Measurements from ENCODE around the gene NECTIN1.

Gene NECTIN1

GRCh38 chr11:119713359-119714040 lies 15.5 kb downstream of the NECTIN1 start:
- no peak for TF ChIP-seq CTCF (conservative IDR thresholded peaks at IDR 0.05; ENCODE audit: control insufficient read depth, insufficient read depth, low read depth, low read length)
- DNase-seq (ENCODE audit: low read depth), result no peak
- no peak overlapping the region for H3K4me3 ChIP-seq (ENCODE audit: control insufficient read depth, low read depth, low read length)

- DNase-seq (ENCODE audit: low read depth), result no peak
These were observed 16.3 kb downstream of the NECTIN1 start for GRCh38 chr11:119712459-119713358.

GRCh38 chr11:119712006-119712405 lies 17.0 kb downstream of the NECTIN1 start:
- DNase-seq (ENCODE audit: low read depth), result no peak
- no peak overlapping the region for H3K4me3 ChIP-seq (ENCODE audit: control insufficient read depth, low read depth, low read length)
- TF ChIP-seq CTCF (conservative IDR thresholded peaks at IDR 0.05; ENCODE audit: control insufficient read depth, insufficient read depth, low read depth, low read length), result no peak

More at GRCh38 chr11:119712459-119713358, 16.3 kb downstream of the NECTIN1 start:
- TF ChIP-seq CTCF (conservative IDR thresholded peaks at IDR 0.05; ENCODE audit: control insufficient read depth, insufficient read depth, low read depth, low read length), result no peak
- no peak overlapping the region for H3K4me3 ChIP-seq (ENCODE audit: control insufficient read depth, low read depth, low read length)

GRCh38 chr11:119711476-119711875 lies 17.5 kb downstream of the NECTIN1 start:
- DNase-seq (ENCODE audit: low read depth), result no peak
- no peak for TF ChIP-seq CTCF (conservative IDR thresholded peaks at IDR 0.05; ENCODE audit: control insufficient read depth, insufficient read depth, low read depth, low read length)
- no peak overlapping the region for H3K4me3 ChIP-seq (ENCODE audit: control insufficient read depth, low read depth, low read length)

GRCh38 chr11:119710417-119710816 lies 18.6 kb downstream of the NECTIN1 start:
- DNase-seq (ENCODE audit: low read depth), result no peak
- TF ChIP-seq CTCF (conservative IDR thresholded peaks at IDR 0.05; ENCODE audit: control insufficient read depth, insufficient read depth, low read depth, low read length), result no peak
- no peak overlapping the region for H3K4me3 ChIP-seq (ENCODE audit: control insufficient read depth, low read depth, low read length)

GRCh38 chr11:119709638-119710346 lies 19.2 kb downstream of the NECTIN1 start:
- no peak for TF ChIP-seq CTCF (conservative IDR thresholded peaks at IDR 0.05; ENCODE audit: control insufficient read depth, insufficient read depth, low read depth, low read length)
- peak; percentile 71 for DNase-seq (ENCODE audit: low read depth)
- no peak overlapping the region for H3K4me3 ChIP-seq (ENCODE audit: control insufficient read depth, low read depth, low read length)
